HepG2 (cell line): Measurements from ENCODE around the gene CHRD. TPM values are rescaled to one million over a fixed set of nuclear protein-coding genes. Genes with fewer than 3 reads are reported as not detected.

Experiments used
- AGO1 ChIP-seq: fragments of 200-400 bp; formaldehyde crosslinking; IDR thresholded peaks from 2 replicates; pipeline ENCODE4 v1.6.1; 2017; ENCODE audit warnings: mild to moderate bottlenecking, low read depth, low read length, moderate library complexity; ENCODE audit not compliant: poor library complexity, severe bottlenecking
- CBX2 ChIP-seq, 2 experiments: fragments of 200-600 bp in 1 of 2; sonication (generic); formaldehyde crosslinking in 1 of 2; IDR thresholded peaks; 2 replicates each; pipeline versions ENCODE4 v1.7.0 to v1.8.1; 2018 to 2022; ENCODE audit warnings: low read depth in 2 of 2, low read length in 1 of 2, mild to moderate bottlenecking in 1 of 2, missing genetic modification reagents in 1 of 2
- DMAP1 ChIP-seq: IDR thresholded peaks from 2 replicates; pipeline ENCODE4 v1.6.1; 2016
- FOXK1 ChIP-seq: sonication (generic); formaldehyde crosslinking; IDR thresholded peaks from 2 replicates; pipeline ENCODE4 v1.4.0; 2020; ENCODE audit warnings: low read depth, missing genetic modification reagents, borderline replicate concordance
- FOXK2 ChIP-seq: fragments of 450-650 bp; IDR thresholded peaks from 2 replicates; pipeline ENCODE4 v1.6.1; 2016
- GABPB1 ChIP-seq: IDR thresholded peaks from 2 replicates; pipeline ENCODE4 v1.6.1; 2016; ENCODE audit warnings: mild to moderate bottlenecking, missing genetic modification reagents, moderate library complexity, missing compliant biosample characterization
- MIXL1 ChIP-seq: IDR thresholded peaks from 2 replicates; pipeline ENCODE4 v1.6.1; 2016
- RBFOX2 ChIP-seq: fragments of 200-400 bp; formaldehyde crosslinking; IDR thresholded peaks from 2 replicates; pipeline ENCODE4 v1.6.1; 2017; ENCODE audit warnings: low read depth, mild to moderate bottlenecking, low read length
- SETDB1 ChIP-seq: sonication (generic); formaldehyde crosslinking; IDR thresholded peaks from 2 replicates; pipeline ENCODE4 v1.5.1; 2020; ENCODE audit warnings: missing genetic modification reagents, mild to moderate bottlenecking, borderline replicate concordance
- SP5 ChIP-seq: IDR thresholded peaks from 2 replicates; pipeline ENCODE4 v1.6.1; 2016; ENCODE audit warnings: low read depth, borderline replicate concordance
- THAP11 ChIP-seq: IDR thresholded peaks from 2 replicates; pipeline ENCODE4 v1.6.1; 2016; ENCODE audit warnings: missing biosample characterization, missing genetic modification reagents
- YEATS2 ChIP-seq: sonication (generic); formaldehyde crosslinking; IDR thresholded peaks from 2 replicates; pipeline ENCODE4 v1.4.0; 2020; ENCODE audit warnings: missing genetic modification reagents, borderline replicate concordance
- ZBTB7B ChIP-seq: sonication (generic); formaldehyde crosslinking; IDR thresholded peaks from 2 replicates; pipeline ENCODE4 v1.4.0; 2020; ENCODE audit warnings: missing genetic modification reagents
- ZNF292 ChIP-seq: sonication (generic); formaldehyde crosslinking; IDR thresholded peaks from 2 replicates; pipeline ENCODE4 v1.8.1; 2022; ENCODE audit warnings: mild to moderate bottlenecking, low read depth, missing genetic modification reagents, borderline replicate concordance
- ZNF552 ChIP-seq: sonication (generic); formaldehyde crosslinking; IDR thresholded peaks from 2 replicates; pipeline ENCODE4 v1.9.0; 2022; ENCODE audit warnings: missing genetic modification reagents, mild to moderate bottlenecking, borderline replicate concordance
- ZNF558 ChIP-seq: sonication (generic); formaldehyde crosslinking; IDR thresholded peaks from 2 replicates; pipeline ENCODE4 v1.9.0; 2022; ENCODE audit warnings: mild to moderate bottlenecking, missing genetic modification reagents, borderline replicate concordance
- ZNF724P ChIP-seq: sonication (generic); formaldehyde crosslinking; IDR thresholded peaks from 2 replicates; pipeline ENCODE4 v1.8.0; 2022; ENCODE audit warnings: missing genetic modification reagents, borderline replicate concordance
- ZNF83 ChIP-seq: sonication (generic); formaldehyde crosslinking; IDR thresholded peaks from 2 replicates; pipeline ENCODE4 v1.4.0; 2020; ENCODE audit warnings: missing genetic modification reagents, mild to moderate bottlenecking, borderline replicate concordance
- ZNF891 ChIP-seq: sonication (generic); formaldehyde crosslinking; IDR thresholded peaks from 2 replicates; pipeline ENCODE4 v1.5.0; 2020; ENCODE audit warnings: mild to moderate bottlenecking, missing genetic modification reagents
- polyA plus RNA-seq, 8 experiments: library from polyadenylated mRNA; depleted of rRNA in 3 of 8; stranded (reverse) in 7 of 8; unstranded in 1 of 8; fragments of >200 nt; fragmentation: Illumina TruSeq in 4 of 8; extraction: Trizol in 4 of 8; gene quantifications; 2 replicates each; pipeline versions ENCODE4 v1.2.1 to v1.2.3, GENCODE V29; 2011 to 2016; ENCODE audit warnings: low read depth in 4 of 8, missing spikeins in 1 of 8, mixed read lengths in 1 of 8; ENCODE audit not compliant: insufficient read depth in 1 of 8
- total RNA-seq, 5 experiments: library from RNA; depleted of rRNA; stranded (reverse); fragments of >200 nt; fragmentation: Illumina TruSeq; extraction: Trizol; gene quantifications; 2 replicates each; pipeline ENCODE4 v1.2.3, GENCODE V29; 2016; ENCODE audit warnings: low read depth in 1 of 5
- TF ChIP-seq, protein P1 (sequence below): sonication (generic); formaldehyde crosslinking; IDR thresholded peaks from 2 replicates; pipeline ENCODE4 v1.4.0; 2020; ENCODE audit warnings: missing genetic modification reagents, borderline replicate concordance
- TF ChIP-seq, protein P2 (sequence below): sonication (generic); formaldehyde crosslinking; IDR thresholded peaks from 2 replicates; pipeline ENCODE4 v1.8.1; 2022; ENCODE audit warnings: mild to moderate bottlenecking, missing genetic modification reagents
- TF ChIP-seq, protein P3 (sequence below): sonication (generic); formaldehyde crosslinking; IDR thresholded peaks from 2 replicates; pipeline ENCODE4 v1.4.0; 2020; ENCODE audit warnings: missing genetic modification reagents
- TF ChIP-seq, protein P4 (sequence below): IDR thresholded peaks from 2 replicates; pipeline ENCODE4 v1.6.1; 2016; ENCODE audit warnings: low read depth
- TF ChIP-seq, protein P5 (sequence below): sonication (generic); formaldehyde crosslinking; IDR thresholded peaks from 2 replicates; pipeline ENCODE4 v1.5.0; 2020; ENCODE audit warnings: missing genetic modification reagents
- TF ChIP-seq, protein P6 (sequence below): sonication (generic); formaldehyde crosslinking; IDR thresholded peaks from 2 replicates; pipeline ENCODE4 v1.4.0; 2020; ENCODE audit warnings: mild to moderate bottlenecking, low read depth, missing genetic modification reagents

Gene CHRD
- total and polyA plus RNA-seq, 2 of the 13 experiments (the other 11 are each of a cell fraction or from before 2014, with no cell fraction given): 22.2 to 35.2 TPM

DNA sequence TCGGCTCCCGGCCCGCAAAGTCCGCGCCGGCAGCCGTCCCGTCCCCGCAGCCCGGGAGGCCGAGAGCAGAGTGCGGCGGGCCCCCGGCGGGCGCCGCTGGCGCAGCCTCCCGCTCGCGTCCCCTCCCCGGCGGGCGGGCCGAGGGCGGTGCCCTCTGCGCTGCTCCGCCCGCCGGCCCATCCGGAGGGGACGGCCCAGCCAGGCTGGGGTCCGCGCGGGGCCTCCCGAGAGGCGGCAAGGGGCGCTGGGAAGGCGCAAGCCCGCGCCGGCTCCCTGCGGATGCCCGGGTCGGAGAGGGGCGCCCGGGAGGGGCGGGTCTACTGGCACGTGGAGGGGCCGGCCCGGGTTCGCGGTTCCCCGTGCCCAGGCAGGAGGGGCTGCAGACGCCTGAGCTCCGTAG lies 18.3 kb upstream of the CHRD start, which contains the start of the genes CLCN2 and POLR2H (continued):
- TF ChIP-seq, protein P1, sequence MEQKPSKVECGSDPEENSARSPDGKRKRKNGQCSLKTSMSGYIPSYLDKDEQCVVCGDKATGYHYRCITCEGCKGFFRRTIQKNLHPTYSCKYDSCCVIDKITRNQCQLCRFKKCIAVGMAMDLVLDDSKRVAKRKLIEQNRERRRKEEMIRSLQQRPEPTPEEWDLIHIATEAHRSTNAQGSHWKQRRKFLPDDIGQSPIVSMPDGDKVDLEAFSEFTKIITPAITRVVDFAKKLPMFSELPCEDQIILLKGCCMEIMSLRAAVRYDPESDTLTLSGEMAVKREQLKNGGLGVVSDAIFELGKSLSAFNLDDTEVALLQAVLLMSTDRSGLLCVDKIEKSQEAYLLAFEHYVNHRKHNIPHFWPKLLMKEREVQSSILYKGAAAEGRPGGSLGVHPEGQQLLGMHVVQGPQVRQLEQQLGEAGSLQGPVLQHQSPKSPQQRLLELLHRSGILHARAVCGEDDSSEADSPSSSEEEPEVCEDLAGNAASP: no peak
- TF ChIP-seq, protein P2, sequence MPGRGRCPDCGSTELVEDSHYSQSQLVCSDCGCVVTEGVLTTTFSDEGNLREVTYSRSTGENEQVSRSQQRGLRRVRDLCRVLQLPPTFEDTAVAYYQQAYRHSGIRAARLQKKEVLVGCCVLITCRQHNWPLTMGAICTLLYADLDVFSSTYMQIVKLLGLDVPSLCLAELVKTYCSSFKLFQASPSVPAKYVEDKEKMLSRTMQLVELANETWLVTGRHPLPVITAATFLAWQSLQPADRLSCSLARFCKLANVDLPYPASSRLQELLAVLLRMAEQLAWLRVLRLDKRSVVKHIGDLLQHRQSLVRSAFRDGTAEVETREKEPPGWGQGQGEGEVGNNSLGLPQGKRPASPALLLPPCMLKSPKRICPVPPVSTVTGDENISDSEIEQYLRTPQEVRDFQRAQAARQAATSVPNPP: no peak; the same call in 1 of the 2 replicates
- TF ChIP-seq, protein P3, sequence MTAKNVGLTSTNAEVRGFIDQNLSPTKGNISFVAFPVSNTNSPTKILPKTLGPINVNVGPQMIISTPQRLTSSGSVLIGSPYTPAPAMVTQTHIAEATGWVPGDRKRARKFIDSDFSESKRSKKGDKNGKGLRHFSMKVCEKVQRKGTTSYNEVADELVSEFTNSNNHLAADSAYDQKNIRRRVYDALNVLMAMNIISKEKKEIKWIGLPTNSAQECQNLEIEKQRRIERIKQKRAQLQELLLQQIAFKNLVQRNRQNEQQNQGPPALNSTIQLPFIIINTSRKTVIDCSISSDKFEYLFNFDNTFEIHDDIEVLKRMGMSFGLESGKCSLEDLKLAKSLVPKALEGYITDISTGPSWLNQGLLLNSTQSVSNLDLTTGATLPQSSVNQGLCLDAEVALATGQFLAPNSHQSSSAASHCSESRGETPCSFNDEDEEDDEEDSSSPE (CRISPR knock-in tag): 0 out of 2 replicates have a peak, but pooled peaks have one; percentile 24
- no peak for TF ChIP-seq MIXL1 (CRISPR knock-in tag)
- TF ChIP-seq YEATS2 (CRISPR knock-in tag): no peak
- TF ChIP-seq ZBTB7B (CRISPR knock-in tag): peak; percentile 13; the same call in 1 of the 2 replicates
- no peak for TF ChIP-seq ZNF292 (CRISPR knock-in tag)
- no peak for TF ChIP-seq ZNF891 (CRISPR knock-in tag)
- peak; percentile 49; the same call in 1 of the 2 replicates for TF ChIP-seq GABPB1 (CRISPR knock-in tag)
- no peak for TF ChIP-seq THAP11
- TF ChIP-seq, protein P4, sequence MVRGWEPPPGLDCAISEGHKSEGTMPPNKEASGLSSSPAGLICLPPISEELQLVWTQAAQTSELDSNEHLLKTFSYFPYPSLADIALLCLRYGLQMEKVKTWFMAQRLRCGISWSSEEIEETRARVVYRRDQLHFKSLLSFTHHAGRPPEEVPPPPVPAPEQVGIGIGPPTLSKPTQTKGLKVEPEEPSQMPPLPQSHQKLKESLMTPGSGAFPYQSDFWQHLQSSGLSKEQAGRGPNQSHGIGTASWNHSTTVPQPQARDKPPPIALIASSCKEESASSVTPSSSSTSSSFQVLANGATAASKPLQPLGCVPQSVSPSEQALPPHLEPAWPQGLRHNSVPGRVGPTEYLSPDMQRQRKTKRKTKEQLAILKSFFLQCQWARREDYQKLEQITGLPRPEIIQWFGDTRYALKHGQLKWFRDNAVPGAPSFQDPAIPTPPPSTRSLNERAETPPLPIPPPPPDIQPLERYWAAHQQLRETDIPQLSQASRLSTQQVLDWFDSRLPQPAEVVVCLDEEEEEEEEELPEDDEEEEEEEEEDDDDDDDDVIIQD (CRISPR knock-in tag): no peak
- TF ChIP-seq ZNF724P (CRISPR knock-in tag): no peak
- TF ChIP-seq, protein P5, sequence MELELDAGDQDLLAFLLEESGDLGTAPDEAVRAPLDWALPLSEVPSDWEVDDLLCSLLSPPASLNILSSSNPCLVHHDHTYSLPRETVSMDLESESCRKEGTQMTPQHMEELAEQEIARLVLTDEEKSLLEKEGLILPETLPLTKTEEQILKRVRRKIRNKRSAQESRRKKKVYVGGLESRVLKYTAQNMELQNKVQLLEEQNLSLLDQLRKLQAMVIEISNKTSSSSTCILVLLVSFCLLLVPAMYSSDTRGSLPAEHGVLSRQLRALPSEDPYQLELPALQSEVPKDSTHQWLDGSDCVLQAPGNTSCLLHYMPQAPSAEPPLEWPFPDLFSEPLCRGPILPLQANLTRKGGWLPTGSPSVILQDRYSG: peak; percentile 82; the same call in 1 of the 2 replicates
- peak; percentile 54; the same call in 1 of the 2 replicates for TF ChIP-seq SP5 (CRISPR knock-in tag)
- TF ChIP-seq FOXK2: no peak
- no peak for TF ChIP-seq FOXK1 (CRISPR knock-in tag)
- TF ChIP-seq ZNF552 (CRISPR knock-in tag): no peak
- peak; percentile 88 for TF ChIP-seq RBFOX2
- TF ChIP-seq ZNF83: no peak
- peak; percentile 75; the same call in 1 of the 2 replicates for TF ChIP-seq ZNF558
- TF ChIP-seq, protein P6, sequence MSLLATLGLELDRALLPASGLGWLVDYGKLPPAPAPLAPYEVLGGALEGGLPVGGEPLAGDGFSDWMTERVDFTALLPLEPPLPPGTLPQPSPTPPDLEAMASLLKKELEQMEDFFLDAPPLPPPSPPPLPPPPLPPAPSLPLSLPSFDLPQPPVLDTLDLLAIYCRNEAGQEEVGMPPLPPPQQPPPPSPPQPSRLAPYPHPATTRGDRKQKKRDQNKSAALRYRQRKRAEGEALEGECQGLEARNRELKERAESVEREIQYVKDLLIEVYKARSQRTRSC (CRISPR knock-in tag): no peak
- TF ChIP-seq AGO1: no peak
- no peak for TF ChIP-seq DMAP1
- TF ChIP-seq SETDB1 (CRISPR knock-in tag): no peak
- no peak for TF ChIP-seq CBX2 (IDR thresholded peaks at IDR 0.05; ENCODE audit: low read depth, low read length)
- no peak for TF ChIP-seq CBX2 (CRISPR knock-in tag; IDR thresholded peaks at IDR 0.05; ENCODE audit: low read depth)
